ENCODE results near the gene HLA-DMA. TPM values are rescaled to one million over a fixed set of nuclear protein-coding genes. Genes with fewer than 3 reads are reported as not detected.

Gene HLA-DMA
- total and polyA plus RNA-seq, 9 of the 15 experiments (the other 6 are each of a cell fraction or from before 2014, with no cell fraction given) = 0.13 to 0.83 (median 0.51) TPM

DNA sequence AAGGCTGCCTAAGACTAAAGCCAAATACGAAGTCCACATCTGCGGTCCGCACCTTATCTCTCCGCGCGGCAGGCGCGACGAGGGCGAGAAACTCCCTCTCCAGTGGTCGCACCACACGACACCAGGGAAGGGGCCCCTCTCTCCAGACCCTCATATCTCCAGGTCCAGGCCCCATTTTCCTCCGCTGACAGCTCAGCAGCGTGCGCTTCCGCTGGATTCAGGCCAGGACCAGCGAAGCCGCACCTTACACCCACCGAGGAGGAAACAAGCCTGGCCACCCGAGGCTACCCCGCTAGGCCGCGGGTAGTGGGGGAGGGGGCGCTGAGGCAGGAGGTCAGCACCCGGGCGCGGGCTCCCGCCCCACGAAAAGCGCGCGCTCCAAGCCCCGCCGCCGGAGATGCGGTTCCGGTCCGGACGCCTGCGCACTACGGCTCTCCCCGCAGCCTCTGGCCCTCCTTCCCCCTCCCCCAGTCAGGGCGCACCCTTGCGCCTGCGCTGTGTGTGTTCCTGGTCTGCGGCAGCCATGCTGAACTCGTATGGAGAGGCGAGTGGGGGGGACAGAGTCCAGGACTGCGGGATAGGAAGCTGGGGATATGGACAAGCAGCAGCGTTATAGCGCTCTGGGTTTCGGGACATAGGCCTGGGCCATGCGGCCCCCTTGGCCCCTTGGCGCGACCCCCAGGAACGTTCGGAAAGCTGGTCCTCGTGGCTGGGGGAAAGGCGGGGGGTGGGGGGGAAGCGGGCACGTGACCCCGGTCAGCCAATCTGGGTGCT lies 15.4 kb upstream of the HLA-DMA start, which contains the start of gene BRD2 (continued):
- TF ChIP-seq, protein P1, sequence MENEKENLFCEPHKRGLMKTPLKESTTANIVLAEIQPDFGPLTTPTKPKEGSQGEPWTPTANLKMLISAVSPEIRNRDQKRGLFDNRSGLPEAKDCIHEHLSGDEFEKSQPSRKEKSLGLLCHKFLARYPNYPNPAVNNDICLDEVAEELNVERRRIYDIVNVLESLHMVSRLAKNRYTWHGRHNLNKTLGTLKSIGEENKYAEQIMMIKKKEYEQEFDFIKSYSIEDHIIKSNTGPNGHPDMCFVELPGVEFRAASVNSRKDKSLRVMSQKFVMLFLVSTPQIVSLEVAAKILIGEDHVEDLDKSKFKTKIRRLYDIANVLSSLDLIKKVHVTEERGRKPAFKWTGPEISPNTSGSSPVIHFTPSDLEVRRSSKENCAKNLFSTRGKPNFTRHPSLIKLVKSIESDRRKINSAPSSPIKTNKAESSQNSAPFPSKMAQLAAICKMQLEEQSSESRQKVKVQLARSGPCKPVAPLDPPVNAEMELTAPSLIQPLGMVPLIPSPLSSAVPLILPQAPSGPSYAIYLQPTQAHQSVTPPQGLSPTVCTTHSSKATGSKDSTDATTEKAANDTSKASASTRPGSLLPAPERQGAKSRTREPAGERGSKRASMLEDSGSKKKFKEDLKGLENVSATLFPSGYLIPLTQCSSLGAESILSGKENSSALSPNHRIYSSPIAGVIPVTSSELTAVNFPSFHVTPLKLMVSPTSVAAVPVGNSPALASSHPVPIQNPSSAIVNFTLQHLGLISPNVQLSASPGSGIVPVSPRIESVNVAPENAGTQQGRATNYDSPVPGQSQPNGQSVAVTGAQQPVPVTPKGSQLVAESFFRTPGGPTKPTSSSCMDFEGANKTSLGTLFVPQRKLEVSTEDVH (IDR thresholded peaks at IDR 0.05; ENCODE audit: low read depth, partially characterized antibody) = peak; percentile 87
- TF ChIP-seq NCOR1 (IDR thresholded peaks at IDR 0.05) (no peak), MBD2 (IDR thresholded peaks at IDR 0.05; ENCODE audit: borderline replicate concordance, low read depth) (no peak), CREB1 (IDR thresholded peaks at IDR 0.05) (no peak), CREB1 (CRISPR knock-in tag; IDR thresholded peaks at IDR 0.05) (peak; percentile 58; the same call in 1 of the 2 replicates), ZKSCAN1 (IDR thresholded peaks at IDR 0.05; ENCODE audit: low read depth, low read length) (no peak), PHB2 (IDR thresholded peaks at IDR 0.05; ENCODE audit: low read depth) (no peak), CHD1 (IDR thresholded peaks at IDR 0.05; ENCODE audit: low read length) (peak; percentile 79), HIVEP1 (CRISPR knock-in tag; IDR thresholded peaks at IDR 0.05) (no peak), ELF2 (CRISPR knock-in tag; IDR thresholded peaks at IDR 0.05) (0 out of 2 replicates have a peak, but pooled peaks have one; percentile 25), ZNF12 (CRISPR knock-in tag; IDR thresholded peaks at IDR 0.05) (no peak), KHSRP (IDR thresholded peaks at IDR 0.05) (no peak)
- TF ChIP-seq, protein P2, sequence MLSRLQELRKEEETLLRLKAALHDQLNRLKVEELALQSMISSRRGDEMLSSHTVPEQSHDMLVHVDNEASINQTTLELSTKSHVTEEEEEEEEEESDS (CRISPR knock-in tag; IDR thresholded peaks at IDR 0.05) = no peak
- TF ChIP-seq, protein P3, sequence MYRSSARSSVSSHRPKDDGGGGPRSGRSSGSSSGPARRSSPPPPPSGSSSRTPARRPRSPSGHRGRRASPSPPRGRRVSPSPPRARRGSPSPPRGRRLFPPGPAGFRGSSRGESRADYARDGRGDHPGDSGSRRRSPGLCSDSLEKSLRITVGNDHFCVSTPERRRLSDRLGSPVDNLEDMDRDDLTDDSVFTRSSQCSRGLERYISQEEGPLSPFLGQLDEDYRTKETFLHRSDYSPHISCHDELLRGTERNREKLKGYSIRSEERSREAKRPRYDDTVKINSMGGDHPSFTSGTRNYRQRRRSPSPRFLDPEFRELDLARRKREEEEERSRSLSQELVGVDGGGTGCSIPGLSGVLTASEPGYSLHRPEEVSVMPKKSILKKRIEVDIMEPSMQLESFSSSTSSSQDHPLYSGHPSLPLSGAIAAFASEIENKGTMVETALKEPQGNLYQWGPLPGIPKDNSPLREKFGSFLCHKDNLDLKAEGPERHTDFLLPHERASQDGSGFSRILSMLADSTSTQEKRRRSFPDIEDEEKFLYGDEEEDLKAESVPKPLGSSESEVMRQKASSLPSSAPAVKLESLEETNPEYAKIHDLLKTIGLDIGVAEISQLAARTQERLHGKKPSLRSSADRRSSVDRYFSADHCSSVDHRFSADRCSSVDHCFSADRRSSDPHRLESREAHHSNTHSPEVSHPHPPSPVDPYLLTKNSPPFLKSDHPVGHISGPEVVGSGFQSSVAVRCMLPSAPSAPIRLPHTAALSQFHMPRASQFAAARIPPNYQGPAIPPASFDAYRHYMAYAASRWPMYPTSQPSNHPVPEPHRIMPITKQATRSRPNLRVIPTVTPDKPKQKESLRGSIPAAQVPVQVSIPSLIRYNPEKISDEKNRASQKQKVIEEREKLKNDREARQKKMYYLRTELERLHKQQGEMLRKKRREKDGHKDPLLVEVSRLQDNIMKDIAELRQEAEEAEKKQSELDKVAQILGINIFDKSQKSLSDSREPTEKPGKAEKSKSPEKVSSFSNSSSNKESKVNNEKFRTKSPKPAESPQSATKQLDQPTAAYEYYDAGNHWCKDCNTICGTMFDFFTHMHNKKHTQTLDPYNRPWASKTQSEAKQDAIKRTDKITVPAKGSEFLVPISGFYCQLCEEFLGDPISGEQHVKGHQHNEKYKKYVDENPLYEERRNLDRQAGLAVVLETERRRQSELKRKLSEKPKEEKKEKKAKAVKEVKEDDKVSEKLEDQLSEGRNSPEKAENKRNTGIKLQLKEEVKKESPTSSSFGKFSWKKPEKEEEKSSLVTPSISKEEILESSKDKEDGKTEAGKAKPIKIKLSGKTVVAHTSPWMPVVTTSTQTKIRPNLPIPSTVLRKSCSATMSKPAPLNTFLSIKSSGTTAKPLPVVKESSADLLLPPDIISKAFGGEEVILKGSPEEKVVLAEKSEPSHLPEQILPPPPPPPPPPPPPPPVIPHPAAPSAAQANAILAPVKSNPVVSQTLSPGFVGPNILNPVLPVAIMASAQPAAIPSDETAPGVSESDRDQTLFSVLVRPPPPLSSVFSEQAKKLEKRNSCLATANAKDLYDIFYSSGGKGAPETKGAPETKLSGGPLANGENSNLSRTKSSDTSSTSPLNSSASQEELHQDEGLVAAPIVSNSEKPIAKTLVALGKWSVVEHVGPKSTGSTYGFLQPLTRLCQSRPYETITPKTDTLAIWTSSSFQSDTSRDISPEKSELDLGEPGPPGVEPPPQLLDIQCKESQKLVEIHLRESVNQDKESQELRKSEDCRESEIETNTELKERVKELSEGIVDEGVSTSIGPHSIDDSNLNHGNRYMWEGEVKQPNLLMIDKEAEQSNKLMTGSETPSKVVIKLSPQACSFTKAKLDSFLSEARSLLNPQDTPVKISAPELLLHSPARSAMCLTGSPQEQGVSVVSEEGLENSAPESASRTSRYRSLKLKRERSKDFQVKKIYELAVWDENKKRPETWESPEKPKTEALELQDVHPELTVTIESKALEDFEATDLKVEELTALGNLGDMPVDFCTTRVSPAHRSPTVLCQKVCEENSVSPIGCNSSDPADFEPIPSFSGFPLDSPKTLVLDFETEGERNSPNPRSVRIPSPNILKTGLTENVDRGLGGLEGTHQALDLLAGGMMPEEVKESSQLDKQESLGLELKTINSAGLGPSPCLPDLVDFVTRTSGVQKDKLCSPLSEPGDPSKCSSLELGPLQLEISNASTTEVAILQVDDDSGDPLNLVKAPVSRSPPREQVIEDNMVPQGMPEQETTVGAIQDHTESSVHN (IDR thresholded peaks at IDR 0.05; ENCODE audit: borderline replicate concordance in 1 of 2, low read depth in 1 of 2) = no peak
- TF ChIP-seq, protein P4, sequence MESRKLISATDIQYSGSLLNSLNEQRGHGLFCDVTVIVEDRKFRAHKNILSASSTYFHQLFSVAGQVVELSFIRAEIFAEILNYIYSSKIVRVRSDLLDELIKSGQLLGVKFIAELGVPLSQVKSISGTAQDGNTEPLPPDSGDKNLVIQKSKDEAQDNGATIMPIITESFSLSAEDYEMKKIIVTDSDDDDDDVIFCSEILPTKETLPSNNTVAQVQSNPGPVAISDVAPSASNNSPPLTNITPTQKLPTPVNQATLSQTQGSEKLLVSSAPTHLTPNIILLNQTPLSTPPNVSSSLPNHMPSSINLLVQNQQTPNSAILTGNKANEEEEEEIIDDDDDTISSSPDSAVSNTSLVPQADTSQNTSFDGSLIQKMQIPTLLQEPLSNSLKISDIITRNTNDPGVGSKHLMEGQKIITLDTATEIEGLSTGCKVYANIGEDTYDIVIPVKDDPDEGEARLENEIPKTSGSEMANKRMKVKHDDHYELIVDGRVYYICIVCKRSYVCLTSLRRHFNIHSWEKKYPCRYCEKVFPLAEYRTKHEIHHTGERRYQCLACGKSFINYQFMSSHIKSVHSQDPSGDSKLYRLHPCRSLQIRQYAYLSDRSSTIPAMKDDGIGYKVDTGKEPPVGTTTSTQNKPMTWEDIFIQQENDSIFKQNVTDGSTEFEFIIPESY (CRISPR knock-in tag; IDR thresholded peaks at IDR 0.05) = 0 out of 2 replicates have a peak, but pooled peaks have one; percentile 21

All from K562 (cell line).